RKO (cell line): ENCODE data around the gene PRPF19.
"Not testable (repeated sequence)": the region's sequence is repeated elsewhere in the genome, so short reads cannot be mapped to it uniquely, and the experiment has no call there.

ENCODE experiments used
- DNase-seq: peaks from one replicate; pipeline ENCODE4 v3.0.0-alpha.2; 2016; ENCODE audit warnings: low spot score

PRPF19 gene

GRCh38 chr11:60923326-60923725, 16.9 kb upstream of the PRPF19 start:
- no peak for DNase-seq

- DNase-seq = no peak
Observed at GRCh38 chr11:60922906-60923305, 16.5 kb upstream of the PRPF19 start.

- no peak for DNase-seq
Observed at GRCh38 chr11:60921777-60922335, 15.5 kb upstream of the PRPF19 start.

- no peak for DNase-seq
Observed at GRCh38 chr11:60921259-60921658, 14.9 kb upstream of the PRPF19 start.

GRCh38 chr11:60919956-60920355, 13.6 kb upstream of the PRPF19 start:
- DNase-seq = no peak

- DNase-seq = no peak
Observed at GRCh38 chr11:60919320-60919719, 12.9 kb upstream of the PRPF19 start.

GRCh38 chr11:60918939-60919265, 12.5 kb upstream of the PRPF19 start:
- no peak for DNase-seq

- no peak for DNase-seq
Observed at GRCh38 chr11:60918251-60918938, 12.0 kb upstream of the PRPF19 start.

GRCh38 chr11:60917267-60917666, 10.9 kb upstream of the PRPF19 start:
- no peak for DNase-seq

GRCh38 chr11:60916669-60917206, 10.4 kb upstream of the PRPF19 start:
- DNase-seq = no peak

- peak; percentile 89 for DNase-seq
Observed at GRCh38 chr11:60915248-60915914, 9.0 kb upstream of the PRPF19 start.

GRCh38 chr11:60914633-60915247, 8.4 kb upstream of the PRPF19 start:
- DNase-seq = peak; percentile 49

- peak; percentile 92 for DNase-seq
Observed at GRCh38 chr11:60913793-60914632, 7.6 kb upstream of the PRPF19 start, which contains the start of gene TMEM109. TSS of gene TMEM109 (plus strand) at chr11:60914158. CDS start at chr11:60919694, 5,536 bp downstream.

- no peak for DNase-seq
Observed at GRCh38 chr11:60912851-60913528, 6.6 kb upstream of the PRPF19 start.

GRCh38 chr11:60912223-60912850, 6.0 kb upstream of the PRPF19 start:
- no peak for DNase-seq

GRCh38 chr11:60910711-60911380, 4.5 kb upstream of the PRPF19 start:
- DNase-seq = no peak

GRCh38 chr11:60910281-60910687, 3.9 kb upstream of the PRPF19 start:
- DNase-seq = no peak

- not testable (repeated sequence) for DNase-seq
Observed at GRCh38 chr11:60909680-60910280, 3.4 kb upstream of the PRPF19 start.

GRCh38 chr11:60908803-60909202, 2.4 kb upstream of the PRPF19 start:
- DNase-seq = no peak
